GM19035 (cell line): ENCODE data around the gene RIMBP3C.
A peak's percentile ranks its signal among the peaks of the same experiment; 100 is the strongest.
"Not testable (repeated sequence)": the region's sequence is repeated elsewhere in the genome, so short reads cannot be mapped to it uniquely, and the experiment has no call there.

Source experiments
- ATAC-seq: cut with Tn5 transposase; IDR thresholded peaks from one replicate; pipeline ENCODE4 v1.9.1; 2021; ENCODE audit not compliant: unreplicated experiment

The RIMBP3C gene

DNA sequence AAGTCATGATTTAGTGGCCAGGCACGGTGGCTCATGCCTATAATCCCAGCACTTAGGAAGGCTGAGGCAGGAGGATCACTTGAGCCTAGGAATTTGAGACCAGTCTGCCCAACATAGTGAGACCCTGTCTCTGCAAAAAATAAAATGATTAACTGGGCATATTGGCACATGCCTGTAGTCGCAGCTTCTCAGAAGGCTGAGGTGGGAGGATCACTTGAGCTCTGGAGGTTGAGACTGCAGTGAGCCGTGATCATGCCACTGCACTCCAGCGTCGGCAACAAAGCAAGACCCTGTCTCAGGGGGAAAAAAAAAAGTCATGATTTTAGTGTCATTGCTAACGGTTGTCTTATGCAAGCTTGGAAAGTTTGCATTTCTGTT lies 28.2 kb upstream of the RIMBP3C start:
- ATAC-seq: no peak

DNA sequence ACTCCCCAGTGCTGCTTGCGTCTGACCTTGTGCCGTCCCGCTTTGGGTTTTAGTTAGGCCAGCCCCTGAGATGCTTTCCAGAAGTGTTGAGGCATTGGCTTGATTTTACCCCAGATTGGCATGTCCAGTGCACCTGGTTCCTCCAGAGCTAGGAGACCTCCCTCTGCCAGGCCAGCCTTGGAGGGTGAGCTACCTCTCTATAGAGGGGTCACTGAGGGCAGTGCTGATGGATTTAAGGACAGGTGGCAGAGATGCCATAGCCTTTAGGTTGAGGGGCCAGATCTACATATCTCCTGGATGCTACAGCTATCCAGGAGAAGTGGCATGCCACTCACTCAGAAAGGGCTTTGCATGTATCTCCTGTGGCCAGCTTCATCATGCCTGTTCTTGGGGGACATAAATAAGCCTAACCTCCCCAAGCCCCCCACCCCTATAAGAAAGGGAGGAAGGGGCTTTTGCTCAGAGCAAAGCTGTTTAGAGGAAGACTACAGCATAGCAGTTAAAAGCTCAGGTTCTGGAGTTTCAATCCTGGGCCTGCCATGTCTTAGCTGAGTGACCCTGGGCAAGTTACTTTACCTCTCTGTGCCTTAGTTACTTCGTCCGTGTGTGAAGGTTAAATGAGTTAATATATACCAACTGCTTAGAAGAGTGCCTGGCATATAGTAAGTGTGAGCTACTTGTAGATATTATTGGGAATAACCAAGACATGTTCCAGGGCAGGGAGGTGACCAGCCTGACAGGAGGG lies 22.7 kb upstream of the RIMBP3C start:
- no peak for ATAC-seq

DNA sequence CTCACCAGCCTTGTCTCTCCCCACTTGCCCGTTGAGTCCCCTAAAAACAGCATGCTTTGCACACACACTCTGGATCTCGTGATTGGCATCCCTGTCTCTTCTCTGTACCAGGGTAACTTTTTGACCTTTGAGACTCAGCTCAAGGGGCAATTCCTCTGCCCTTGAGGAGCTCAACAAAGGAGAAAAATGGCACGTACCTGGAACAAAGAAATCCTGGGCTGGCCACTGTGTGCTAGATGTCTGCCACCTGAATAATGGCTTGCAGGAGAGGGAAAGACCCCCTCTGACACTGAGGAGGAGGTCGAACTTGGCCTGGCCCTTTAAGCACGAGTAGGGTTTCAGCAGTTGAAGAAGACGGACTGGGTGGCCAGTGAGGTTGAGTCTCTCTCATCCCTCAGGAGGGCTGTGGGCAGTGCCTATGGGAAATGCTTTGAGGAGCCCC lies 22.1 kb upstream of the RIMBP3C start:
- no peak for ATAC-seq

DNA sequence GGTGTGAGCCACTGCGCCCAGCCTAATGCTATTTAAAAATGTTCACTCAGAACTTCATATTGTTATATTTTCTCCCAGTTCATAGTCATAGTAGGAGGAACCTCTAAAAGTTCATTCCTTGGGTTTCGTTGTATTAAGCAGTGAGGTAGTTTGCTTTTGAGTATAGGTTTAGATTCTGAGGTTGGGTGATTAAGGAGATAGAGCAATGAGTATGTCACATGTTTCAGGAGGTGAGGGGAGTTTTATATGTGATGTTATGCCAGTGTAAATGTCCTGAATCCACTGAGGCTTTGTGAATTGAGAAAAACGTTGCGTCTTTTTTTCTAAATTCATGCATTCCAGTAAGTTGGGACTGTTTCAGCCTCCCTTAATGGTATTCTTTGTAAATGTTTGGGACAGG lies 20.4 kb upstream of the RIMBP3C start:
- no peak for ATAC-seq

DNA sequence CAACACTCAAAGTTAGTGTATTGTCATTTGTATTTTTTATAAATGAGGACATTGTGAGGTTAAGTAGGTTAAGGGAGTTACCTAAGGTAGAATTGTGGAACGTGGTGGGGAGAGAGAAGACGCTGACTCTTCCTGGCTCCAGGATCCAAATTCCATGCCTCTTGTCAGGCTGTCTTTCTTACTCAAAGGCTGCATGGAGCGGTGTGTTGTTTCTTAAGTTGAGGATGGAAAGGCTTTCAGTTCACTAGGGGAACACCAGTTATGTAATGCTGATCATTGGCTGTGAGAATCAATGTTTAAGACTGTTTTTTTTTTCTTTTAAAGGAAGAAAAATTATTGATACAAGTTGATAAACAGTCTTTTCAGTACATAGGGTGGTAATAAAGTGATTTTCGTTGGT lies 19.1 kb upstream of the RIMBP3C start:
- no peak for ATAC-seq

DNA sequence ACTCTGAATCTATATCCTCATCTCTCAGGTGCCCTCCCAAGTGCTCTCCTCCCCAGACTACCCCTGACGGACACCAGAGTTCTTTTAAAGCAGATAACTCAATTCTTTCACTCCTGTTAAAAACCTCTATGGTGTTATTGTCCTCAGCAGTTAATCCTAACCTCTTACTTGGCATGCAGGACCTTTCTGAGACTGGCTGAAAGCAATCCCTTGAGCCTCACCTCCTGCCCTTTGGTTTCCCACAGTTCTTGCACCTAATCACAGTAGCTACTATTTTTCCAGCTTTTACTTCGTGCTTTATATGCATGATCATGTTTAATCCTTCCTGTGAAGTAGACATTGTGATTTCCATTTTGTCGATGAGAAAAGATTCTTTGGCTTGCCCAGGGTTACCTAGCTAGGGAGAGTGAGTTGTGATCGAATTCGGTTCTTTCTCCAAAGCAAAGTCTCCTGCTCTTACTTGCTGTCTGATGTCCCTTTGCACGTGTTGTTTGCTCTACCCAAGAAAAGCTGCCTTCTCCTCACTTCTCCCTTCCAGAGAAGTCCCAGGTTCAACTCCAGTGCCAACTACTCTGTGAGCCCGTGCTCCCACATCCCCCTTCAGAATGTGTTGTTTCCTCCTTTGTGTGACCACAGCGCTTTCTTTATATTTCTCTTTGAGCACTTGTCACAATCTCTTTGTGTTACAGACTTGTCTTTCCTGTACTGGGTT lies 18.4 kb upstream of the RIMBP3C start:
- no peak for ATAC-seq

DNA sequence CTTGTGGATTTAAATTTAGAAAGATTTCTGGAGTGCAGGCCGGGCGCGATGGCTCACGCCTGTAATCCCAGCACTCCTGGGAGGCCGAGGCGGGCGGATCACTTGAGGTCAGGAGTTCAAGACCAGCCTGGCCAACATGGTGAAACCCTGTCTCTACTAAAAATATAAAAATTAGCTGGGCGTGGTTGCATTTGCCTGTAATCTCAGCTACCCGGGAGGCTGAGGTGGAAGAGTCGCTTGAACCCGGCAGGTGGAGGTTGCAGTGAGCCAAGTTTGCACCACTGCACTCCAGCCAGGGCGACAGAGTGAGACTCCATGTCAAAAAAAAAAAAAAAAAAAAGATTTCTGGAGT lies 17.8 kb upstream of the RIMBP3C start:
- not testable (repeated sequence) for ATAC-seq

DNA sequence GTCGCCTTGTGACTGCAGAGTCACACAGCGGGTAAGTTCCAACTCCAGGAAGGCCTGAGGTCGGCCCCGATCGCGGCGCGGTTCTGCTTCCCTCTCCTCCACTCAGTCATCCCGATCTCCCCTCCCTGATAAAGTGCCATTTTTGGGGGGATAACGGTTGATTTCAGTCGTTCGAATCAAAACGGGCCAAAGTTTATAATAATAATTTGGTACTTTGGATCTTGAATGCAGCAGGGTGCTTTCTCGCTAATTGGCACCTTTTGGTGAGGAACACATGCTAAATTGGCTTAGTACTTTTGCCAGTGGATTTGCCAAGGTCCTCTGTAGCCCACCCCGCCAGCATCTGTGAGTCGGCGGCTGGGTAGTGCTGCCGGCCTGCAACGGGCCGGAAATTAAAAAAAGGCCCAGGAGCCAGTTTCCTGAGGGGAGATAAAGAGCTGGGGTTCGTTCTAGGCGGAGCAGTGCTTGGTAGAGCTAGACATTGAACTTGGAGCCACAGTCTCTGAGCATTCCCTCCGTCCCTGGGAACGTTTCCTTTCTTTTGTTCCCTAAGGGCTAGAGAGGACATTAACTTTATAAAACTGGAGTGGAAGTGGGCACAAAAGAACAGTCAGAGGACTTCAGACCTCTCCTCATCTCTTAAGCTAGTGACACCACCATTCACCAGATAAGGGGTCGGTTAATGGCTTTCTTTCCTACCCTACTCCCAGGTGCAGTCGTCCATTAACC lies 17.2 kb upstream of the RIMBP3C start:
- ATAC-seq: peak; percentile 27

DNA sequence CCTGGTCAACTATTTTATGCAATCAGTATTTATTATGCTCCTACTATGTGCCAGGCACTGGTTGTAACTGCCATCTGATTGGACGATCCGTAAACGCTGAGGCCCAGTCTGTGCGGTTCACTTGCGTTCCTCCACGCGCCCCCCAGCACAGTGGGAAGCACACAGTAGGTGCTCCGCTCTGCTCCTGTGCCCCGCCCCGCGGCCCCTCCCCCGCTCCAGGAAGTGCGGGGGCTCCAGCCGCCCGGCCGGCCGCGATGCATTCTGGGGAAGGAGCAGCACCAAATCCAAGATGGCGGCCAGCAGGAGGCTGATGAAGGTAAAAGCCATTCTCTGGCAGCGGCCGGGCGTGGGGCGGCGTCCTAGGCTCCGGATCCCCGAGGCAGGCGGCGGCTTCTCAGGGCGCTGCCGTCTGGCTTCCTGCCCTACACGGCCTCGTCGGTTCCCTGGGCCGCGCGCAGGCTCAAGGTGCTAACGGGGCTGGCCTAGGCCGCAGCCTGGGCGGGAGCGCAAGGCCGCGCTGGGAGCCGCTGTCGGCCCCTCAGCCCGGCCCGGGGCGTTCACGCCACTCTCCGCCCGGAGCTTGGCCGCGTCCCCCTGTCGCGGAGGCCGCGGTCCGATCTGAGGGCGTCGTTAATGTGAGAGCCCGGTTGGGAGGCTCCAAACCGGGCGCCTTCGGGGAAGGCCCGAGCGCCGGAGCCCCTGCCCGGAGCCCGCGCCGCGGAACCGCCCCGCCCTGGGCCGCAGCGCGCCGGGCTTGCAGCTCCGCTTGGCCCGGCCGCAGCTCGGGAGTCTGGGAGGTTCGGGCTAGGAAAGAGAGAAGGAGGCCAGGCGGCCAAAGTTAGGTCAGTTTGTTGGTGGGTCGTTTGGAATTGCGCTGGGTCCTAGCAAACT lies 16.4 kb upstream of the RIMBP3C start, which contains the start of gene UBE2L3:
Gene UBE2L3 (plus strand): TSS at position 259 of the 891 bp plus-strand sequence. CDS start 31 bp downstream, at position 290.
- peak; percentile 75 for ATAC-seq

DNA sequence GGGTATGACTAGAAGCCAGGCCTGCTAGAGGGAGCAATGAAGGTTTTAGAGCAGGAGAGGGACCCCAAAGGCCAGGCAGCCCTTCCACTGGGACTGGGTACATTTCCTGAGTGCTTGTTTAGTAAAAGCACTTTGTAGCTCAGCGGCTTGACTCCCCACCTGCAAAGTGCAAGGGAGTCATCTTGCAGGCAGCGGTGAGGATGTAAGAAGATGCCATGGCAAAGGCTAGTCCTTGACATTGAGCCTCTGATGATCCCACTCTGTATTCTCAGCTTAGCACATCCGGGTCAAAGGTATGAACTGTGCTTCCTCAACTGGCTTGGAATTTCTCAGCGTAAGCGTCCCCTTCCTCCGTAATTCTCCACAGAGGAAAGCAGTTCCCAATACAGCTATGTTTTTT lies 13.2 kb upstream of the RIMBP3C start:
- no peak for ATAC-seq

DNA sequence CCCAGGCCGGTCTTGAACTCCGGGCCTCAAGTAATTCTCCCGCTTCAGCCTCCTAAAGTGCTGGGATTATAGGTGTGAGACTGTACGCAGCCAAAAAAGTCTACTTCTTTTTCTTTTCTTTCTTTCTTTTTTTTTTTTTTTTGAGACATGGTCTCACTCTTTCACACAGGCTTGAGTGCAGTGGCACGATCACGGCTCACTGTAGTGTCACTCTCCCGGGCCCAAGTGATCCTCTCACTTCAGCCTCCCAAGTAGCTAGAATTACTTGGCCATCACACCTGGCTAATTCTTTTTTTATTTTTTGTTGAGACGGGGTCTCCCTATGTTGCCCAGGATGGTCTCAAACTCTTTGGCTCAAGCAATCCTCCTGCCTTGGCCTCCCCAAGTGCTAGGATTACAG lies 12.7 kb upstream of the RIMBP3C start:
- ATAC-seq: no peak

DNA sequence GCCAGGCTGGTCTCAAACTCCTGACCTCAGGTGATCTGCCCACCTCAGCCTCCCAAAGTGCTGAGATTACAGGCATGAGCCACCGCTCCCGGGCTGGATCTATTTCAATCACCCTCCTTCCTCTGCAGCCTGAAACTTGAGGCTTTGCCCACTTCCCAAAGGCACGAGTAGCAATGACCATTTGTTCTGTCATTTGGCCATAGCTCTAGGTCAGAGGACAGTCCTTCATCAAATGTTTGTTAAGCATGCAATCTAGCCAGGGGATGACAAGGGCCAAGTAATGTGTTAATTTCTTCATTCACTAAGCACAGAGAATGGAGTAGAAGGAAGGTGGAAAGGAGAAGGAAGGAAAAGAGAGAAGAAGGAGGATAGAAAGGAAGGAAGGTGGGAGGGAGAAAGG lies 9.4 kb upstream of the RIMBP3C start:
- not testable (repeated sequence) for ATAC-seq

DNA sequence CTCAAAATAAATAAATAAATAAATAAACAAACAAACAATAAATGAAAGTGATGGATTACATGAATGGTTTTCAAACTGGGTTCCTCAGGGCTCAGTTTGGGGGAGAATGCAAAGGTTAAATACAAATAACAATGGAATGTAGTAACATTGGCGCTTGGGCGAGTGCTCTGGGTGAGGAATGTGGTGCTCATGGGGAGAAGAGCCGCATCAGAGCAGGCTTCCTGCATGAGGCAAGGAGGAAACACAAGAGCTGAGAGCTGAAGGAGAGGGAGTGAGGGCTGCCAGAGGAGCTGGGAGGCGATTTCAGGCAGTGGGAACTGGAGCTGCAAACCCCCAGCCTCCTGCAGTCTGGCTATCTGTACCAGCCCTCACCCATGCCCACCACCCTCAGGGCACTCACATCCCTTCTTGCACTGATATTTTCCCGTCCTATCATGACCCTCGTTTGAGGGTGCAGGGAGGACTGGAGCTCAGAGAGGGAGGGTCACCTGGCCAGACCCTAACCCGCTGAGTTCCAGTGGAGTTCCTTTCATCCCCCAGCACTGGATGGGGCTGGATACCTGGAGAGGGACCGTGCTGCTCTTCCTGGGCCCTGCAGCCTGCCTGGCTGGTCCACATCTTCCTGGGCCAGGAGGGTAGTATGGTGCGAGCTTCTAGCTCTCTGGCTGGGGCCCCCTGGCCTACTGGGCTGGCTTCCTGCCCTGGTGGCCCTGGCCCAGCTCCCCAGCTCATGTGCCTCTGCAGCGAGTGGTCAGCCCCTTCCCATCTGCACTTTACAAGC lies 8.3 kb upstream of the RIMBP3C start:
- ATAC-seq: not testable (repeated sequence)

DNA sequence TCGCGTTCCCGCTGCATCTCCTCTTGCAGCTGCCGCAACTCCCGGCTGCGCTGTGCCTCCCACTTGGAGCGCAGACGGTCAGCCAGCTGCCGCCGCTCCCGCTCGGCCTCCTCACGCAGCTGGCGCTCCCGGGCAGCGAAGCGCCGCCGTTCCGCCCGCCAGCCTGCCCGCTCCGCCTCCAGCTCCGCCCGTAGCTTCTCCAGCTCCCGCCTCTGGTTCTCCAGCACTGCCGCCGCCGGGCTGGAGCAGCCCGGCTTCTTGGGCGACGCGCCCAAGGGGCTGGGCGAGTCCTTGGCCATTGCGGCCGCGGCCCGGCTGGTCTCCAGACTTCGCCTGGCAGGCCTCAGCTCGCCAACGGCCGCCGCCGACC lies 598 bp downstream of the RIMBP3C start:
- not testable (repeated sequence) for ATAC-seq

DNA sequence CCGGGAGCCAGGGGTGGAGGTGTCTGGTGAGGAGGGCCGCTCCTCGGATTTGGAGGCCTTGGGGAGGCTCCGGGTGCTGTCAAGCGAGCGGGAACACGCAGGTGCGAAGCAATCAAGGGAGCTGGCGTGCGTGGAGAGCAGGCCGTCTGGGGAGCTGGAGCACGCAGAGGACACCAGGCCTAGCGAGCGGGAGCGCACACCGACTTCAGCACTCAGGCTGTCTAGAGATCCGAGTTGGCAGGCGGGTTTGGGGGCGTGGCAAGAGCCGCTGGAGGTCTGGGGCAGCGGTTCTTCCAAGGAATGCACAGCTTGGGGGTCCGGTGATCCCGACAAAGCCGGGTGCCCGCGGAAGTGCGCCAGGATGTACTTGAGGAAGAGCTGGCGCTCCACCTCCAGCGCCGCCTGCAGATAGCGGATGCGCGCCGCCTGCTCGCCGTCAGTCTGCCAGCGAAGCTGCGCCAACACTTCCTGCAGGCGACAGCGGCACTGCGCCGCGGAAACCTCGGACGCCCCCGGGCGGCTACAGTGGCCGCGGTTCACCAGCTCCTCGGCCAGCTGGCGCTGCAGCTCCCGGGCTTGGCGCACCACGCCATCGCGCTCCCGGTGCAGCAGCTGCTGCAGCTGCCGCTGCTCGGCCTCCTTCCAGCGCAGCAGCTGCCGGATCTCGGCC lies 1.1 kb downstream of the RIMBP3C start:
- peak; percentile 72 for ATAC-seq

DNA sequence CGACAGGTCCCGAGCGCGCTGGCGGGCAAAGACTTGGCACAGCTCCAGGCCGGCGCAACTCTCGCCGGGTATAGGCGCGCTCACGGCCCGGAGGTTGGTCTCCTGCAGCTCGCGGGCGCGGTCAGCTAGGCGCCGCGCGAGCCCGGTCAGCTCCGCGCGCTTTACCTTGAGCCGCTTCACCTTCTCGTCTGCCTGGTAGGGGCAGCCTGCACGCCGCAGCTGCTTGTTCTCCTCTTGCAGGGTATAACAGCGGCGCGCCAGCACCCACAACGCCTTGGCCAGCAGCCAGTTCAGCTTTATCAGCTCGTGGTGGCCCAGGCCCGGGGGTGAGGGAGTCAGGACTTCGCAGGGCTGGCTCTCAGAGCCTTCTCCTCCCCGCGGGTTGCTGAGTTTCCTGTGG lies 1.7 kb downstream of the RIMBP3C start:
- not testable (repeated sequence) for ATAC-seq

DNA sequence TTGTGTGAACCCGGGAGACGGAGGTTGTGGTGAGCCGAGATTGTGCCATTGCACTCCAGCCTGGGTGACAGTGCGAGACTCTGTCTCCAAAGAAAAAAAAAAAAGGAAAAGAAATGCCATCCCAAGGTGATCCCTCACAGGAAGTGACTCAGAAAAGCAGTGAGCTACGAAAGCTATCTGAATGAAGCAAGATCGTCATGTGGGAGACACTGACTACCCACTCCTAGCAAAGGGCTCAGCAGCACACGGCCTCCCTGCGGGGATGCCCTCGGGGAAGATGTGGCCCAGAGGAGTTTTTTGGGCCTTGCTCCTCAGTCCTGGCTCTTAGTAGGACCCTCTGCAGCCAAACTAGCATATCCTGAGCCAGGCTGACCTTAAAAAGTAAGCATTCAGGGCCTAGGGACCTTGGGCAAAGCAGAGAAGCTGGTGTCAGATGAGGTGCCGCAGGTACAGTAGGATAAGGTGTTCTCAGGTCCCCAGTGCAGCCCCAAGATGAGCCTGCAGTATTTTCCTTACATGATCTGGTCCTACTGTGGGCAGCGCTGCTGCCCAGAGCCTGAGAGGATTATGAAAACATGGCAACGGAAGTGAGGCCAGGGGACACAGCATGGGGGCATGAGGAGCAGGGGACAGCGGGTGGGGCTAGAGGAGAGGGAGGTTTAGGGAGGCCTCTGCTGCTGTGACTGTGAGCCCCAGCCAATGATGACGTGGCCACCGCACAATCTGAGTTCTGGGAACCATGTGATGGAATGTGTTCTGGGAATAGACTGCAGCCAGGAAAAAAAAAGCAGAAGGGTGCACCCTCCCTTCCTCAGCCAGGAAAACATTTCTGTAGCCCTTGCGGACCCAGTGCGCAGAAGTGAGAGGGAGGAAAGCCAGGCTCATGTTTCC lies 6.6 kb downstream of the RIMBP3C start:
- ATAC-seq: not testable (repeated sequence)

DNA sequence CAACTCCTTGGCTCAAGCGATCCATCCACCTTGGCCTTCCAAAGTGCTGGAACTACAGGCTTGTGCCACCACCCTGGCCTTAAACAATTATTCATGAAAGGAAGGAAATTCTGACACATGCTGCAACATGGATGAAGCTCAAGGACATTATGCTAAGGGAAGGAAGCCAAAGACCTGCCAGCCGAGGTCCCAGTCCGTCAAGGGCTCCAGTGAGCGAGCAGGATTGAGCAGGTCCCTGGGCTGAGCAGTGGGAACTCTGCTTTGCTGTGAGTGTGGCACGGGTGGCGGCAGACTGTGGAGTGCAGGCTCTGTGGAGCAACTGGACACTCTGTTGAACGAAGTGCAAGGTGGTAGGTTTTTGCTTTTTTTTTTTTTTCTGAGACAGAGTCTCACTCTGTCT lies 11.4 kb downstream of the RIMBP3C start:
- not testable (repeated sequence) for ATAC-seq
